Neural cell (in vitro differentiated cells): Measurements from ENCODE around the gene GRIA2.

Experiments used
- CTCF ChIP-seq: fragments of 450-650 bp; IDR thresholded peaks from 2 replicates; pipeline ENCODE4 v1.5.1; 2014; ENCODE audit warnings: antibody characterized with exemption, mild to moderate bottlenecking, moderate library complexity; ENCODE audit not compliant: poor library complexity, severe bottlenecking
- EP300 ChIP-seq: fragments of 450-650 bp; conservative IDR thresholded peaks from 2 replicates; pipeline ENCODE4 v1.6.1; 2014; ENCODE audit warnings: antibody characterized with exemption, mild to moderate bottlenecking, moderate library complexity; ENCODE audit not compliant: poor library complexity, severe bottlenecking

- TF ChIP-seq CTCF = no peak
- TF ChIP-seq EP300 = no peak
Observed at GRCh38 chr4:157226601-157227000, 6.1 kb downstream of the GRIA2 start.
